H9 (cell line): ENCODE measurements around the gene RASA3. TPM values are rescaled to one million over a fixed set of nuclear protein-coding genes. Genes with fewer than 3 reads are reported as not detected.
A peak's percentile ranks its signal among the peaks of the same experiment; 100 is the strongest.

ENCODE experiments used
- DNase-seq: peaks from one replicate; pipeline ENCODE4 v3.0.0-alpha.2; 2017
- H2AFZ ChIP-seq: one replicate; pipeline ENCODE4 v1.6.1; 2013; ENCODE audit warnings: mild to moderate bottlenecking, low read length, control low read depth, moderate library complexity
- H2AK5ac ChIP-seq: 2 replicates; pipeline ENCODE4 v1.6.1; 2013; ENCODE audit warnings: low read length, control low read depth, mixed read lengths; ENCODE audit not compliant: insufficient read length
- H2BK120ac ChIP-seq: one replicate; pipeline ENCODE4 v1.6.1; 2013; ENCODE audit warnings: low read depth, mild to moderate bottlenecking, low read length, control low read depth, inconsistent platforms; ENCODE audit not compliant: poor library complexity, severe bottlenecking
- H2BK12ac ChIP-seq: 2 replicates; pipeline ENCODE4 v1.6.1; 2013; ENCODE audit warnings: low read length, control low read depth, mixed read lengths, low read depth; ENCODE audit not compliant: insufficient read length
- H2BK15ac ChIP-seq: 2 replicates; pipeline ENCODE4 v1.6.1; 2013; ENCODE audit warnings: low read depth, low read length, control low read depth
- H2BK20ac ChIP-seq: one replicate; pipeline ENCODE4 v1.6.1; 2013; ENCODE audit warnings: low read depth, mild to moderate bottlenecking, low read length, control low read depth, inconsistent platforms; ENCODE audit not compliant: poor library complexity, severe bottlenecking
- H2BK5ac ChIP-seq: 2 replicates; pipeline ENCODE4 v1.6.1; 2013; ENCODE audit warnings: low read length, control low read depth, mixed read lengths; ENCODE audit not compliant: insufficient read length
- H3K14ac ChIP-seq: 2 replicates; pipeline ENCODE4 v1.6.1; 2013; ENCODE audit warnings: low read length, control low read depth; ENCODE audit not compliant: insufficient read depth
- H3K18ac ChIP-seq: 2 replicates; pipeline ENCODE4 v1.6.1; 2013; ENCODE audit warnings: low read depth, mild to moderate bottlenecking, mixed read lengths, low read length, control low read depth; ENCODE audit not compliant: insufficient read length
- H3K23ac ChIP-seq: 2 replicates; pipeline ENCODE4 v1.6.1; 2013; ENCODE audit warnings: low read length, control low read depth, mixed read lengths, low read depth; ENCODE audit not compliant: insufficient read length
- H3K23me2 ChIP-seq: 2 replicates; pipeline ENCODE4 v1.6.1; 2013; ENCODE audit warnings: low read depth, mild to moderate bottlenecking, mixed read lengths, low read length, control low read depth; ENCODE audit not compliant: insufficient read length, poor library complexity, severe bottlenecking
- H3K27ac ChIP-seq: 2 replicates; pipeline ENCODE4 v1.5.1; 2013; ENCODE audit warnings: low read length, control low read depth, mixed read lengths, low read depth; ENCODE audit not compliant: insufficient read length
- H3K27me3 ChIP-seq: 2 replicates; pipeline ENCODE4 v1.6.1; 2013; ENCODE audit warnings: low read length, control low read depth, inconsistent platforms; ENCODE audit not compliant: insufficient read depth
- H3K4ac ChIP-seq: 2 replicates; pipeline ENCODE4 v1.6.1; 2013; ENCODE audit warnings: low read depth, mild to moderate bottlenecking, control low read depth, inconsistent platforms, low read length, moderate library complexity
- H3K4me1 ChIP-seq: 2 replicates; pipeline ENCODE4 v1.6.1; 2013; ENCODE audit warnings: low read length, control low read depth, inconsistent platforms; ENCODE audit not compliant: insufficient read depth
- H3K4me2 ChIP-seq: 2 replicates; pipeline ENCODE4 v1.6.1; 2013; ENCODE audit warnings: low read length, control low read depth, mixed read lengths; ENCODE audit not compliant: insufficient read length, insufficient read depth
- H3K56ac ChIP-seq: 2 replicates; pipeline ENCODE4 v1.6.1; 2013; ENCODE audit warnings: low read depth, mild to moderate bottlenecking, mixed read lengths, low read length, control low read depth; ENCODE audit not compliant: insufficient read length
- H3K79me1 ChIP-seq: 2 replicates; pipeline ENCODE4 v1.6.1; 2013; ENCODE audit warnings: low read depth, mild to moderate bottlenecking, moderate library complexity, low read length, control low read depth, inconsistent platforms; ENCODE audit not compliant: insufficient read depth, poor library complexity, severe bottlenecking
- H3K79me2 ChIP-seq: 2 replicates; pipeline ENCODE4 v1.6.1; 2013; ENCODE audit warnings: low read length, control low read depth, inconsistent platforms; ENCODE audit not compliant: insufficient read depth
- H3K9ac ChIP-seq: 2 replicates; pipeline ENCODE4 v1.6.1; 2013; ENCODE audit warnings: low read length, control low read depth, mixed read lengths; ENCODE audit not compliant: insufficient read length; ENCODE audit errors: extremely low read depth
- H3K9me3 ChIP-seq: one replicate; pipeline ENCODE4 v1.6.1; 2013; ENCODE audit warnings: low read depth, low read length, inconsistent platforms; ENCODE audit not compliant: control insufficient read depth
- H3T11ph ChIP-seq: one replicate; pipeline ENCODE4 v1.6.1; 2013; ENCODE audit warnings: mild to moderate bottlenecking, low read length, control low read depth, inconsistent platforms
- H4K20me1 ChIP-seq: one replicate; pipeline ENCODE4 v1.6.1; 2013; ENCODE audit not compliant: control insufficient read depth, insufficient read length, insufficient read depth
- H4K5ac ChIP-seq: 2 replicates; pipeline ENCODE4 v1.6.1; 2013; ENCODE audit warnings: low read depth, mild to moderate bottlenecking, mixed read lengths, low read length, control low read depth; ENCODE audit not compliant: insufficient read length
- H4K8ac ChIP-seq: replicated peaks from 2 replicates; pipeline ENCODE4 v1.6.1; 2013; ENCODE audit warnings: low read length, control low read depth, mixed read lengths, low read depth; ENCODE audit not compliant: insufficient read length
- H4K91ac ChIP-seq: 2 replicates; pipeline ENCODE4 v1.6.1; 2013; ENCODE audit warnings: low read depth, mild to moderate bottlenecking, moderate library complexity, mixed read lengths, low read length, control low read depth; ENCODE audit not compliant: insufficient read length
- H3K27ac Mint-ChIP-seq, 3 experiments: 2 replicates in 2 of 3; 3 replicates in 1 of 3; pipeline ENCODE4 v1.8.0; 2020 to 2021; ENCODE audit warnings: mixed read lengths in 3 of 3, mild to moderate bottlenecking in 1 of 3, moderate library complexity in 1 of 3
- H3K27me3 Mint-ChIP-seq: 2 replicates; pipeline ENCODE4 v1.8.0; 2021; ENCODE audit warnings: low read depth, mild to moderate bottlenecking, moderate library complexity, mixed read lengths
- H3K36me3 Mint-ChIP-seq, 3 experiments: 2 replicates in 2 of 3; 3 replicates in 1 of 3; pipeline ENCODE4 v1.8.0; 2020 to 2021; ENCODE audit warnings: low read depth in 3 of 3, mixed read lengths in 3 of 3; ENCODE audit not compliant: insufficient read depth in 1 of 3
- H3K4me1 Mint-ChIP-seq, 2 experiments: 2 replicates each; pipeline ENCODE4 v1.8.0; 2020; ENCODE audit warnings: mixed read lengths in 2 of 2
- H3K4me3 Mint-ChIP-seq, 2 experiments: 2 replicates in 1 of 2; 3 replicates in 1 of 2; pipeline ENCODE4 v1.8.0; 2020 to 2021; ENCODE audit warnings: mild to moderate bottlenecking in 2 of 2, mixed read lengths in 2 of 2, moderate library complexity in 1 of 2
- H3K9me3 Mint-ChIP-seq, 2 experiments: 2 replicates in 1 of 2; 3 replicates in 1 of 2; pipeline ENCODE4 v1.8.0; 2020; ENCODE audit warnings: mild to moderate bottlenecking in 2 of 2, mixed read lengths in 2 of 2, moderate library complexity in 1 of 2
- CTCF ChIP-seq: fragments of 200-600 bp; sonication (generic); conservative IDR thresholded peaks from 3 replicates; pipeline ENCODE4 v1.8.0; 2021; ENCODE audit warnings: antibody characterized with exemption, mild to moderate bottlenecking
- WGBS: extraction: QIAGEN DNeasy Blood & Tissue Kit; methylation state at CpG from one replicate; pipeline ENCODE4 v1.1.7; 2013; ENCODE audit warnings: missing lambda C conversion rate, low lambda C conversion rate, mixed read lengths; ENCODE audit not compliant: insufficient read length; ENCODE audit errors: extremely low coverage; 5-methylcytosine and 5-hydroxymethylcytosine counted together
- total RNA-seq: library from RNA; stranded (reverse); gene quantifications from 2 replicates; pipeline ENCODE4 v1.2.1, GENCODE V29; 2021

Gene RASA3
- total RNA-seq, 1 experiment from 2014 or later: 12.3 TPM

GRCh38 chr13:114088234-114088633 is 44.2 kb downstream of the RASA3 start:
- no peaks in the 10 kb centered on the region for H3K27me3 Mint-ChIP-seq
- H3K36me3 Mint-ChIP-seq: peaks cover under 1 to 29% (median 8%) of the 10 kb centered on the region in 3 experiments; a peak in 5 of 7 replicates

More at GRCh38 chr13:114088234-114088633, 44.2 kb downstream of the RASA3 start:
- Mint-ChIP-seq H3K4me3 (no peak overlapping the region), H3K27ac (no peak overlapping the region; a peak in 1 of 7 replicates), H3K4me1 (peaks cover 17 to 34% of the 10 kb centered on the region in 2 experiments), H3K9me3 (peaks cover 19 to 22% of the 10 kb centered on the region in 2 experiments)
- no peak overlapping the region for H4K5ac ChIP-seq
- H3K4ac ChIP-seq: no peak overlapping the region
- no peak overlapping the region for H3T11ph ChIP-seq
- no peak overlapping the region for H3K56ac ChIP-seq
- WGBS: no CpG with 5 or more reads among the region's 6 CpGs
- H3K9me3 ChIP-seq: no peaks in the 10 kb centered on the region
- H3K23me2 ChIP-seq: no peaks in the 10 kb centered on the region
- H3K14ac ChIP-seq: no peak overlapping the region
- H3K9ac ChIP-seq: no peak overlapping the region
- no peaks in the 10 kb centered on the region; the same call in 1 of the 2 replicates for H3K4me1 ChIP-seq
- H2BK5ac ChIP-seq: no peak overlapping the region
- H2AK5ac ChIP-seq: no peak overlapping the region
- DNase-seq: no peak
- H3K4me2 ChIP-seq: no peak overlapping the region
- no peaks in the 10 kb centered on the region for H3K79me1 ChIP-seq
- no peak overlapping the region for H2BK20ac ChIP-seq
- no peak overlapping the region for H4K8ac ChIP-seq
- no peaks in the 10 kb centered on the region for H3K27me3 ChIP-seq
- H3K79me2 ChIP-seq: no peaks in the 10 kb centered on the region; the same call in 1 of the 2 replicates
- H4K91ac ChIP-seq: no peak overlapping the region
- peak; percentile 31; the same call in 2 of the 3 replicates for TF ChIP-seq CTCF
- peaks cover 6% of the 10 kb centered on the region for H4K20me1 ChIP-seq
- no peak overlapping the region for H2BK120ac ChIP-seq
- H2BK15ac ChIP-seq: no peak overlapping the region
- H2BK12ac ChIP-seq: no peak overlapping the region
- H3K18ac ChIP-seq: no peak overlapping the region
- H2AFZ ChIP-seq: no peak overlapping the region
- H3K23ac ChIP-seq: no peak overlapping the region
- H3K27ac ChIP-seq: no peak overlapping the region
